VCaP (cell line): ENCODE results near the gene CNOT2.

Experiments
- H3K27ac ChIP-seq: fragments of 450-650 bp; 2 replicates; pipeline ENCODE4 v1.5.1; 2017
- TF ChIP-seq, protein P1 (sequence below): fragments of 450-650 bp; conservative IDR thresholded peaks from 2 replicates; pipeline ENCODE4 v1.5.1; 2017; ENCODE audit warnings: mild to moderate bottlenecking, moderate library complexity

Gene CNOT2

DNA sequence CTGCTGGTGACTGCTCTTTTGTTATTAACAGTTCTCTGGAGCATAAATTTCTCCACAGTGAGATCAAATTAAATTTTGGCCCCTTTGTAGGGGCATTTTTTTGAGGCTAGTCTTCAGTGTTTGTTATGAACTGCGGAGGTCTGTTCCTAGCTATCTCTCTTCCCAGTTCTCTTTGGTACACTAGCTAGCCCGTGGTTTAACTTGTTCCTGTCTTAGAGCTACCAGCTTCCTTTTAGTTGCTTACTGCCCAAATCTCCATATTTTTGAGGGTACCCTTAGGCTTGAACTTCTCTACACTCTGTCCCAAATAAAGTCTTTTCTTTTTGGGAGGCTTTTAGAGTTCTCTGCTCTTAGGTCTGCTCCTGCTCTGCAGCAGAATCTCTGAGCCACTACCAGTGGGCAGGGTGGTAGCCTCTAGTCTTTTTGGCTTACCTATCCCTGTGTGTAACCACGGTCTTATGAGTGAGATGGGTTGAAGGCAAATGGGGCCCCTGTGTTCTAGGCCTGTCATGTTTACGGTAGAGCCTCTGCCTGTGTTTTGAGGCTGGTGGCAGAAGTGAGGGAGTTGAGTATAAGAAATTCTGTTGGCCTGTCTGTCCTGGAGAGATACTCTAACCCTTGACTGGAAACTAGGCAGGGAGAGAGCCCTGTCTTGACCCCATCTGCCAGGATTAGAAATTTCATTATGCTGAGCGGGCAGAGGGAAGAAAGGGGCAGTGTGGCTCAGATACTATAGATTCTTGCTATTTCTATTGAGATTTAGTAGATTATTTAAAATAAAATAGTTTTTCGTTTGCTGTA is 21.0 kb downstream of the CNOT2 start:
- TF ChIP-seq, protein P1, sequence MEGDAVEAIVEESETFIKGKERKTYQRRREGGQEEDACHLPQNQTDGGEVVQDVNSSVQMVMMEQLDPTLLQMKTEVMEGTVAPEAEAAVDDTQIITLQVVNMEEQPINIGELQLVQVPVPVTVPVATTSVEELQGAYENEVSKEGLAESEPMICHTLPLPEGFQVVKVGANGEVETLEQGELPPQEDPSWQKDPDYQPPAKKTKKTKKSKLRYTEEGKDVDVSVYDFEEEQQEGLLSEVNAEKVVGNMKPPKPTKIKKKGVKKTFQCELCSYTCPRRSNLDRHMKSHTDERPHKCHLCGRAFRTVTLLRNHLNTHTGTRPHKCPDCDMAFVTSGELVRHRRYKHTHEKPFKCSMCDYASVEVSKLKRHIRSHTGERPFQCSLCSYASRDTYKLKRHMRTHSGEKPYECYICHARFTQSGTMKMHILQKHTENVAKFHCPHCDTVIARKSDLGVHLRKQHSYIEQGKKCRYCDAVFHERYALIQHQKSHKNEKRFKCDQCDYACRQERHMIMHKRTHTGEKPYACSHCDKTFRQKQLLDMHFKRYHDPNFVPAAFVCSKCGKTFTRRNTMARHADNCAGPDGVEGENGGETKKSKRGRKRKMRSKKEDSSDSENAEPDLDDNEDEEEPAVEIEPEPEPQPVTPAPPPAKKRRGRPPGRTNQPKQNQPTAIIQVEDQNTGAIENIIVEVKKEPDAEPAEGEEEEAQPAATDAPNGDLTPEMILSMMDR, result no peak
- no peak overlapping the region for H3K27ac ChIP-seq

DNA sequence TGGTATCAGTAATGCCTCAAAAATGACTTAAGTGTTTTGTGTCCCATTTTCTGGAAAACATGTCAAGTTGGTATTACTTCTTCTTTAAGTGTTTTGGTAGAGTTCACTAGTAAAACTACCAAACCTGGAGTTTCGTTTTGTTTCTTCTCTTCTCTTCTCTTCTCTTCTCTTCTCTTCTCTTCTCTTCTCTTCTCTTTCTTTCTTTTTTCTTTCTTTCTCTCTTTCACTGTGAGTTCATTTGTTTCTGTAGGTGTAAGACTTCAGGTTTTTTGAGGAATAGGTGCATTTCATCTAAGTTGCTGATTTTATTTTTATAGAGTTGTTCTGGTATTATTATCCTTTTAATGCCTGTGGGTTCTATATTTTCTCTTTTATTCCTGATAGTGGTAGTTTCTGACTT is 21.9 kb downstream of the CNOT2 start:
- TF ChIP-seq, protein P1, result no peak
- no peak overlapping the region for H3K27ac ChIP-seq

DNA sequence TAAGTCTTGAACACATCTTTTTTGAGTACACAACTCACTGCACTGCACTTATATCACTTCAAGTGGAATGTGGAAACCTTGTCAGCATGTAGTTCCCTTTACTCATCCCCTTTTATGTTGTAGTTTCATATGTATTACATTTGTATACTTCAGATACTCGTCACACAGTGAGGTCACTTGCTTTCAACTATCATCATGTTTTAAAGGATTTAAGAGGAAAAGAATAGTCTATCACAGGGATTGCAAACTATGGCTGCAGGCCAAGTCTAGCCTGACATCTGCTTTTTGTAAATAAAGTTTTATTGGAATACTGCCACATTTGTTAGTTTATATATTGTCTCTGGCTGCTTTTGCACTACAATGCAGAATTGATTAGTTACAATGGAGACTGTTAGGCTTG is 24.3 kb downstream of the CNOT2 start:
- H3K27ac ChIP-seq, result no peak overlapping the region
- TF ChIP-seq, protein P1, result no peak

DNA sequence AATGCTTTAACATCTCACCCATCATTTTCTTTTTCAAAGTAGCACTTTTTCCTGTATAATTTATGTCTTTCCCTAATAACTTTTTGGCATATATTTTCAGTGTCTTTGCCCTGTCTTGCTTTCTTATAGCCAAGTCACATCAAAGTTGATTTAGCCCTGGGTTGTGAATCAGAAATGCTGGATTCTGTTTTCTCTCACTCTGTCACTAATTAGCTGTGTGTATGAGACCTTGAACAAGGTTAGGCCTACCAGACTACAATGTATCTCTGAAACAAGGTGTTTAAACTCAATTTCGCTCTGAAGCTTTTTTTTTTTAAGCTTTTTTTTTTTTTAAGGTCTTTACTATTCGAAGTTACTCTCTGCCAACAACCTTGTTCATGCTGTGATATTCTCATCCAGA is 25.7 kb downstream of the CNOT2 start:
- no peak overlapping the region for H3K27ac ChIP-seq
- TF ChIP-seq, protein P1, result no peak

DNA sequence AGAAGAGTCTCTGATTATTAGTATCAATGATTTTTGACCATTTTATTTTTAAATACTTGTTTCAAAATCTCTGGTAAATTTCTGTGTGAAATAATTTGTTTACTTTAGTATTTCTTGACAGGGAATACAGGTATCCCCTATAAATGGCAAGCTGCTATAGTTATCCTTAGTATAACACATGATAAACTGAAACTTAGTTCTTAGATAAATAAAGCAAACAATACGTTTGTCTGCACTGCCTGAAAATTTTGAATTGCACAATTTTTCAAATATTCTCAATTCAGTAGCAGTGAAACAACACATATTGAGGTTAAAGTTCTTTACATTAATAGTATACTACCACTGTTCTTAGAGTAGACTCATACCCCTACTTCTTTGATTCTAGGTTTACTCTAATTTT is 26.9 kb downstream of the CNOT2 start:
- TF ChIP-seq, protein P1, result no peak
- peak overlapping the region; percentile 70 for H3K27ac ChIP-seq

DNA sequence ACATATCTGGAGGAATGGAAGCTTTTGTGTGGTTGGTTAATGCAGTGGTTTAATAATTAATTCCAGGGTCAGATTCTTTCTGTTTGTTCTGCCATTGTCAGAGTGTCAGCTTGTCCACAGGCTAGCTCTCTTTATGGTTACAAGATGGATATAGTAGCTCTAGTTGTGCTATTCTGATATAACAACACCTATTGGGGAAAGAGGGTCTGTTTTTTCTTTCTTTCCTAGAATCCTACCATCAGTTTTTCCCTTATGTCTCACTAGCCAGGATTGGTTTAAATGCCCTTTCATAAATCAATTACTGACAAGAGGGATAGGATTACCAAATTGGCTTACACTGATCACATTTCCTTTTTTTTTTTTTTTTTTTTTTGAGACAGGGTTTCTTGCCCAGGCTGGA is 27.8 kb downstream of the CNOT2 start:
- peak overlapping the region; percentile 70 for H3K27ac ChIP-seq

DNA sequence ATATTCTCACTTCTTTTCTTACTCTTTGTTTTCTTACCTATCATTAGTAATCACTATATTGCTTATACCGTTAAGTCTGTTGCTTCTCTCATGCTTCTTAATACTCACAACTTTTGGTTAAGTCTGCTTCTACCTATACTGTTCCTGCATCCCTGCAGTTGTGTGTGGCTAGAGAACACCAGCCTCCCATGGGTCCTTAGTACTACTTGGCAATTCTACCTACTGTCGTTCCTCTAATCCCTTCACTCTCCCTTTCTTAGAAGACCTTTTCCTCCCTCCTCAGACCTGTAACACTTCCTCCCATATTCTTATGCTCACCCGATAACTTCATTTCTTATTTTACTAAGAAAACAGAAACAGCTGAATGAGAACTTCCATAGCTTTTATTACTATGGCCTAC is 29.3 kb downstream of the CNOT2 start:
- TF ChIP-seq, protein P1, result no peak

More for the DNA sequence above, 27.8 kb downstream of the CNOT2 start:
- TF ChIP-seq, protein P1, result no peak

More for the DNA sequence above, 29.3 kb downstream of the CNOT2 start:
- peak overlapping the region; percentile 70; the same call in 1 of the 2 replicates for H3K27ac ChIP-seq
